Transverse colon (tissue), 4 donors: ENCODE results near the gene GRM7.

Source experiments
- POLR2A ChIP-seq: fragments of 450-650 bp; IDR thresholded peaks from one replicate; pipeline ENCODE4 v1.6.1; 2016; ENCODE audit warnings: antibody characterized with exemption, mild to moderate bottlenecking, moderate library complexity
- POLR2AphosphoS5 ChIP-seq, 3 donors: sonication (generic); formaldehyde crosslinking; IDR thresholded peaks; one replicate each; pipeline ENCODE4 v1.6.1; 2016; ENCODE audit warnings: antibody characterized with exemption in 3 of 3
- TF ChIP-seq, protein P1 (sequence below), 5 experiments: fragments of 200-600 bp in 3 of 5; fragments of 450-650 bp in 2 of 5; sonication (generic) in 3 of 5; IDR thresholded peaks; 1 replicate in 2 of 5; 2 replicates in 3 of 5; pipeline ENCODE4 v1.5.1; 2016 to 2017; ENCODE audit warnings: antibody characterized with exemption in 5 of 5, inconsistent platforms in 3 of 5, mild to moderate bottlenecking in 2 of 5, moderate library complexity in 1 of 5

DNA sequence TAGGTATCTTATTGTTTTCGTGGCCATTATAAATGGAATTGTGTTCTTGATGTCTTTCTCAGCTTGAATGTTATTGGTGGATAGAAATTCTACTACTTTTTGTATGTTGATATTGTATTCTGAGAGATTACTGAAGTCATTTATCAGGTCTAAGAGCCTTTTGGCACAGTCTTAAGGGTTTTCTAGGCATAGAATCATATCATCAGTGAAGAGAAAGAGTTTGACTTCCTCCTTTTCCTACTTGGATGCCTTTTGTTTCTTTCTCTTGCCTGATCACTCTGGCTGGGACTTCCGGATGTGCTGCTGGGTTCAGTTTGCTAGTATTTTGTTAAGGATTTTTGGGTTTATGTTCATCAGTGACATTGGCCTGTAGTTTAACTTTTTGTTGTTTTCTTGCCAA is 527.1 kb downstream of the GRM7 start:
- TF ChIP-seq POLR2A (no peak), POLR2AphosphoS5 (IDR thresholded peaks at IDR 0.05) (no peak)
- TF ChIP-seq, protein P1, sequence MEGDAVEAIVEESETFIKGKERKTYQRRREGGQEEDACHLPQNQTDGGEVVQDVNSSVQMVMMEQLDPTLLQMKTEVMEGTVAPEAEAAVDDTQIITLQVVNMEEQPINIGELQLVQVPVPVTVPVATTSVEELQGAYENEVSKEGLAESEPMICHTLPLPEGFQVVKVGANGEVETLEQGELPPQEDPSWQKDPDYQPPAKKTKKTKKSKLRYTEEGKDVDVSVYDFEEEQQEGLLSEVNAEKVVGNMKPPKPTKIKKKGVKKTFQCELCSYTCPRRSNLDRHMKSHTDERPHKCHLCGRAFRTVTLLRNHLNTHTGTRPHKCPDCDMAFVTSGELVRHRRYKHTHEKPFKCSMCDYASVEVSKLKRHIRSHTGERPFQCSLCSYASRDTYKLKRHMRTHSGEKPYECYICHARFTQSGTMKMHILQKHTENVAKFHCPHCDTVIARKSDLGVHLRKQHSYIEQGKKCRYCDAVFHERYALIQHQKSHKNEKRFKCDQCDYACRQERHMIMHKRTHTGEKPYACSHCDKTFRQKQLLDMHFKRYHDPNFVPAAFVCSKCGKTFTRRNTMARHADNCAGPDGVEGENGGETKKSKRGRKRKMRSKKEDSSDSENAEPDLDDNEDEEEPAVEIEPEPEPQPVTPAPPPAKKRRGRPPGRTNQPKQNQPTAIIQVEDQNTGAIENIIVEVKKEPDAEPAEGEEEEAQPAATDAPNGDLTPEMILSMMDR (IDR thresholded peaks at IDR 0.05), result no peak
